Measurements from ENCODE around the gene ZNF664. TPM values are rescaled to one million over a fixed set of nuclear protein-coding genes. Genes with fewer than 3 reads are reported as not detected.

Gene ZNF664
- total and polyA plus RNA-seq, 2 experiments from 2014 or later = 40.5 to 115 TPM

- no peaks in the 10 kb centered on the region for H3K9me3 ChIP-seq (ENCODE audit: low read depth)
- H3K4me3 ChIP-seq = no peak overlapping the region
- H3K4me1 ChIP-seq (ENCODE audit: low read depth) = peaks cover 47% of the 10 kb centered on the region
- no peak overlapping the region for H3K27ac ChIP-seq
- H3K36me3 ChIP-seq = no peaks in the 10 kb centered on the region
- DNase-seq (ENCODE audit: low read depth in 1 of 2, low spot score in 1 of 2) = peak; percentile 78 to 83
- TF ChIP-seq CTCF (IDR thresholded peaks at IDR 0.05; ENCODE audit: low read depth, low read length) = peak; percentile 71
- no peaks in the 10 kb centered on the region for H3K27me3 ChIP-seq
These were observed 10.9 kb downstream of the ZNF664 start for GRCh38 chr12:123983822-123984485.

GRCh38 chr12:123984903-123985302 is 11.9 kb downstream of the ZNF664 start:
- Histone ChIP-seq H3K9me3 (ENCODE audit: low read depth) (no peaks in the 10 kb centered on the region), H3K27me3 (no peaks in the 10 kb centered on the region), H3K4me1 (ENCODE audit: low read depth) (peaks cover 56% of the 10 kb centered on the region), H3K4me3 (no peak overlapping the region), H3K27ac (peak overlapping the region; percentile 87), H3K36me3 (peaks cover 3% of the 10 kb centered on the region)
- TF ChIP-seq CTCF (IDR thresholded peaks at IDR 0.05; ENCODE audit: low read depth, low read length) = no peak
- DNase-seq (ENCODE audit: low read depth in 1 of 2, low spot score in 1 of 2) = no peak

DNA sequence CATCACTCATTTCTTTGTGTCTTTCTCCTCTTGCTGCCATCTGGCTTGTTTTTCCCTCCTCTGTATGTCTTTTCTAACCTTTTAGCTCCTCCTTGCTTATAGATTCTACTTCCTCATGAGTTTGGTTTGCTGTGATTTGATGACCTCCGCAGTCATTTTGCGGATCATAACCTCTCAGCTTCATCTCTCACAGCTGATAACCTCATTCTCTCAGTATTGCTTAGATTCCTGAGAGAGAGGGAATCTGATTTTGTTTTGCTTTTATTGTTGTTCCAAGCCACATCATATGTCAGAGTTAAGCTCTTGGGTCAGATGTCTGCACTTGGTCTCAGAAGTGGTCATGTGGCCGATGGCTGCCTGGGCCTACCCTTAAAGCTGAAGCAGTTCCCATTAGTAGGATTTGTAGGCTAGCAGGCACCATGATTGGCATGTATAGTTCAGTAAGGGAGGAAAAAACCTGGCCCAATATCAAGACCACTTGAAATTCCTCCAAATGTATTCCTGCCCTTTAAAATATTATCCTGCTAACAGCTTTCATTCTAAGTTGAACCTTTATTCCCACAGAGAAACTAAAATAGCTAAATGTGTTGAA is 13.5 kb downstream of the ZNF664 start:
- Histone ChIP-seq H3K27ac (peak overlapping the region; percentile 87), H3K9me3 (ENCODE audit: low read depth) (no peaks in the 10 kb centered on the region), H3K4me3 (no peak overlapping the region), H3K4me1 (ENCODE audit: low read depth) (peaks cover 72% of the 10 kb centered on the region), H3K27me3 (no peaks in the 10 kb centered on the region), H3K36me3 (peaks cover 3% of the 10 kb centered on the region)
- TF ChIP-seq CTCF (IDR thresholded peaks at IDR 0.05; ENCODE audit: low read depth, low read length) = no peak
- DNase-seq (ENCODE audit: low read depth in 1 of 2, low spot score in 1 of 2) = peak in 1 of 2 donors; percentile 60

- TF ChIP-seq CTCF (IDR thresholded peaks at IDR 0.05; ENCODE audit: low read depth, low read length) = no peak
- DNase-seq (ENCODE audit: low read depth in 1 of 2, low spot score in 1 of 2) = no peak
- Histone ChIP-seq H3K27me3 (no peaks in the 10 kb centered on the region), H3K9me3 (ENCODE audit: low read depth) (no peaks in the 10 kb centered on the region), H3K4me1 (ENCODE audit: low read depth) (peaks cover 76% of the 10 kb centered on the region), H3K27ac (peak overlapping the region; percentile 87), H3K4me3 (no peak overlapping the region), H3K36me3 (peaks cover 3% of the 10 kb centered on the region)
These were observed 14.0 kb downstream of the ZNF664 start for GRCh38 chr12:123987022-123987421.

DNA sequence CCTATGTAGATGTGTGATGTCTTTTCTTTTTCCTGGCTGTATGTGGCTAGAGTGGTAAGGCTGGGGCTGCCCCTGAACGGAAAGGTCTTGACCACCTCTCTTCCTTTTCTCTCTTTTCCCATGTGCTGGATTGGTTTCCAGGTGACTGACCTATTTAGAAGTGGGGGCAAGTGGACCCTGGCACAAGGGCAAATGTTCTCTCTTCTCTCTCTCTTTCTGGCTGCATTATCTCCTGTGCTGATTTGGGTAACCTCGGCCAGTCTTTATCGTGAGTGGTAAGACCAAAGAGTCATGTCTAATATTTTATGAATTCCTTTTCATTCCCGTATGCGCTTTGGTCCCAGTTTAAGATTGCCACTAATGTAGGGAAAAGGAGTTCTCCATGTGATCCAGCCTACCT is 16.2 kb downstream of the ZNF664 start:
- TF ChIP-seq CTCF (IDR thresholded peaks at IDR 0.05; ENCODE audit: low read depth, low read length) = no peak
- Histone ChIP-seq H3K4me3 (no peak overlapping the region), H3K36me3 (peaks cover 3% of the 10 kb centered on the region), H3K9me3 (ENCODE audit: low read depth) (no peaks in the 10 kb centered on the region), H3K4me1 (ENCODE audit: low read depth) (peaks cover 90% of the 10 kb centered on the region), H3K27ac (peak overlapping the region; percentile 94), H3K27me3 (no peaks in the 10 kb centered on the region)
- DNase-seq (ENCODE audit: low read depth in 1 of 2, low spot score in 1 of 2) = no peak
